NCI-H1694 treated with DMSO at 0.1 percent for 48 hours (cell line): ENCODE data around the gene GNAQ.
A peak's percentile ranks its signal among the peaks of the same experiment; 100 is the strongest.
"Not testable (repeated sequence)": the region's sequence is repeated elsewhere in the genome, so short reads cannot be mapped to it uniquely, and the experiment has no call there.

Source experiments
- DNase-seq: peaks from one replicate; lab custom pipeline; 2025; lab: John Stamatoyannopoulos, UW

GNAQ gene

GRCh38 chr9:77770340-77770739, 261.3 kb downstream of the GNAQ start:
- DNase-seq, result no peak

GRCh38 chr9:77769246-77769645, 262.4 kb downstream of the GNAQ start:
- no peak for DNase-seq

GRCh38 chr9:77766587-77766986, 265.0 kb downstream of the GNAQ start:
- no peak for DNase-seq

- no peak for DNase-seq
Measured at GRCh38 chr9:77765781-77766259, 265.8 kb downstream of the GNAQ start.

GRCh38 chr9:77764894-77765780, 266.5 kb downstream of the GNAQ start:
- no peak for DNase-seq

GRCh38 chr9:77763566-77763965, 268.0 kb downstream of the GNAQ start:
- no peak for DNase-seq

GRCh38 chr9:77760919-77761318, 270.7 kb downstream of the GNAQ start:
- not testable (repeated sequence) for DNase-seq

GRCh38 chr9:77759391-77759790, 272.2 kb downstream of the GNAQ start:
- no peak for DNase-seq

GRCh38 chr9:77756449-77756848, 275.2 kb downstream of the GNAQ start:
- DNase-seq, result no peak

GRCh38 chr9:77753180-77753579, 278.4 kb downstream of the GNAQ start:
- DNase-seq, result no peak

GRCh38 chr9:77752554-77752953, 279.1 kb downstream of the GNAQ start:
- no peak for DNase-seq

GRCh38 chr9:77751341-77752091, 280.1 kb downstream of the GNAQ start:
- peak; percentile 38 for DNase-seq

GRCh38 chr9:77750981-77751340, 280.6 kb downstream of the GNAQ start:
- no peak for DNase-seq

GRCh38 chr9:77750284-77750683, 281.3 kb downstream of the GNAQ start:
- no peak for DNase-seq

- DNase-seq, result no peak
Measured at GRCh38 chr9:77748214-77748772, 283.3 kb downstream of the GNAQ start.

GRCh38 chr9:77747163-77747562, 284.4 kb downstream of the GNAQ start:
- no peak for DNase-seq

- peak; percentile 26 for DNase-seq
Measured at GRCh38 chr9:77744841-77745430, 286.7 kb downstream of the GNAQ start.

GRCh38 chr9:77743386-77743785, 288.2 kb downstream of the GNAQ start:
- no peak for DNase-seq

- no peak for DNase-seq
Measured at GRCh38 chr9:77738932-77739331, 292.7 kb downstream of the GNAQ start.

GRCh38 chr9:77735494-77735893, 296.1 kb downstream of the GNAQ start:
- DNase-seq, result no peak

GRCh38 chr9:77731930-77732329, 299.7 kb downstream of the GNAQ start:
- no peak for DNase-seq

- no peak for DNase-seq
Measured at GRCh38 chr9:77731008-77731698, 300.5 kb downstream of the GNAQ start.
